Measurements from ENCODE around the gene TRAPPC12.
"Not testable (repeated sequence)": the region's sequence is repeated elsewhere in the genome, so short reads cannot be mapped to it uniquely, and the experiment has no call there.

TRAPPC12 gene

GRCh38 chr2:3379647-3380534, at the start of gene TRAPPC12:
Gene TRAPPC12 (plus strand): TSS chr2:3379694. CDS start chr2:3387624, 7,930 bp downstream.
- peak; percentile 90 for DNase-seq

- no peak for DNase-seq
Measured at GRCh38 chr2:3332133-3332532, 47.4 kb upstream of the TRAPPC12 start.

DNA sequence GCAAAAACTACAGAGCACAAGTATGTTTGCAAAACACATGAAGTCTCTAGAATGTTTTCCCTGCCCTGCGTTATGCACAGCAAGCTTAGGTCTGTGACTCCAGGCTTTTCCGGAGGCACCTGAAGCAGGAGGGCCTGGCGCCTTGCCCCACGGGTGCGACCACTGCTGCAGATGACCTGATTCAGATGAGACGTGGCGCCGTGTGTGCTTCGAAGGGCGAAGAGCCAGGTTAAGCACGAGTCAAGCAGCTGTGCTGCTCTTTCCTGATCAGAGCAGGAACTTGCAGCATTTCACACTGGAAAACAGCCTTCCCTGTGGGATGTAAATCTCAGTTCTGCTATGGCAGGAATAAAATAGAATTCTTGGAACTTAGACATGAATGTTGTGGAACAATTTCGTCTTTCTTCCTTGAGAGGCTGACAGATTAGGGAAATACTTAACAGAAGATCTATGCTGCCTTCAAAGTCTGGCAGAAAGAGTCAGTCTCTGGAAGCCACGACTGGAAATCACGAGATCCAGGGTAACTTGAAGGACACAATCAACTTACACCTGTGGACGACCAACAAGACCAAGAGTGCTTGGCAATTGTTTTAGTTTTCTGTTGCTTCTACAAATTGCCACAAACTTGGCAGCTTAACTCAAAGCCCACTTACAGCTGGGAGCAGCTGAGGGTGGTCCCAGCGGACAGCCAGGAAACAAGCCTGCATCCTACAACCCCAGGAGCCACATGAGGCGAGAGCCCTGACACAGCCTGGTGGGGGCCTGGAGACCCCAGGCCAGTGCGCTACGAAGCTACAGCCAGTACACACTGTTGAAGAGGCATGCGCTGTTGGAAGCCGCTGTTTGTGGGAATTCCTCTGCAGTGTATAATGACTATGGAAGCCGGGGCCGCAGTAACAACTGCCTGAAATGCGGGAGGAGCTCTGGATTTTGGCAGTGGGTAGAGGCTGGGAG, 44.8 kb upstream of the TRAPPC12 start:
- DNase-seq, result no peak

DNA sequence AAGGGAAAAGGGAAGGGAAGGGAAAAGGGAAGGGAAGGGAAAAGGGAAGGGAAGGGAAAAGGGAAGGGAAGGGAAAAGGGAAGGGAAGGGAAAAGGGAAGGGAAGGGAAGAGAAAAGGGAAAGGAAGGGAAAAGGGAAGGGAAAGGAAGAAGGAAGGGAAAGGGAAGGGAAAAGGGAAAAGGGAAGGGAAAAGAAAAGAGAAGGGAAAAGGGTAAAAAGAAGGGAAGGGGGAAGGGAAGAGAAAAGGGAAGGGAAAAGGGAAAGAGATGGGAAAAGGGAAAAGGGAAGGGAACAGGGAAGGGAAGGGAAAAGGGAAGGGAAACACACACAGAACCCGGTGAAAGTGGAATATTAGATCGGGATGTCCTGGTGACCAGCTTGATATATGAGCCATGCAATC, 42.6 kb upstream of the TRAPPC12 start:
- no peak for DNase-seq

DNA sequence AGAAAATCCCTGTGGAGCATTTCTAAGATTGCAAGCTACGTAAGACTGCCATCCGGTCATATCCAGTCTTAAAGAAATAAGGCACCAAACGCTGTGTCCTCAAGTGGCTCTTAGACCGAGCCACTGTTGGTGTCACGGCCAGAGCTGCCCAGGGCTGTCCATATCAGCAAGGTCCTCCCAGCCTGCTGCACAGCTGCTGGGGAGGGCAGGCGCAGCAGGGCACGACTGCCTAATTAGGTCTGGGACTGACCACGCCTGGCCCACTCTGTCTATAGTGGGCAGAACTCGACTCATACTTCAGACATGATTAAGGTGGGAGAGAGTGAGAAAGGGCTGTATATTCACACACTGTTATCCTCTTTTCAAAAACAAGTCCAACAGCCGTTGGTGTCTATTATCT, 41.2 kb upstream of the TRAPPC12 start:
- DNase-seq, result no peak

DNA sequence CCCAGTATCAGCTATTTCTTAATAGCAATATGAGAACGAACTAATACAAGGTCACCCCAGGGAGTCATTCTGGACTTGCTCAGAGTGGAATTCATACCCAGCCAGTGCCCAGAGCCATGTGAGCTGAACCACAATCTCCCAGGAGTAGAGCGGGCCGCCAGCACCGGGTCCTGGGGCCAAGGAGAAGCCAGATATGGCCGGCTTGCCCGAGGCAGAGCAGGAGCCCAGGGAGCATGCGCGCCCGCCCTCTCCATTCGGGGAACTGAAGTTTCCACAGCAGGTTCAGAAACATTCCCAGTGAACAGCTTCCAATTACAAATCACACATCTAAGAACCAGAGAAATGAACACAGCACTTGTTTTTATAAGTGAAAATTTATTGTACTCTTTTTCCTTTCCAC, 39.4 kb upstream of the TRAPPC12 start:
- no peak for DNase-seq

GRCh38 chr2:3341336-3341735, 38.2 kb upstream of the TRAPPC12 start:
- DNase-seq, result no peak

- no peak for DNase-seq
Measured at GRCh38 chr2:3342324-3342723, 37.2 kb upstream of the TRAPPC12 start.

DNA sequence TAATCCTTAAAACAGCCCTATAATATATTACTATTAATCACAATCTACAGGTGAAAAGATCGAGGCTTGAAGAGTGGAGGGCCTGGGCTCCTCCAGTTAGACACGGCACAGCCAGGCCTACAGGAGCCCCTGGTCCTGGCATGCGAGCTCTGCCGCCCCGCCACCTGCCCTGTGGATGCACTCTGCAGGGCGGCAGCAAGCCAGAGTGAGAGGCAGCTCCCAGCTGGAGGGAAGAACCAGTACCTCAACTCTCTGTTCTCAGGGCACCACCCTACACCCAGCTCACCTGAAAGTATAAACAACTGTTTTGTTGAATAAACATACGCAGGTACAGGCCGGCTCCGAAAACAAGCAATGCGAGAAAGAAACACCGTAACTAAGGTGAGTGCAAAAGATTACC, 36.5 kb upstream of the TRAPPC12 start:
- DNase-seq, result no peak

DNA sequence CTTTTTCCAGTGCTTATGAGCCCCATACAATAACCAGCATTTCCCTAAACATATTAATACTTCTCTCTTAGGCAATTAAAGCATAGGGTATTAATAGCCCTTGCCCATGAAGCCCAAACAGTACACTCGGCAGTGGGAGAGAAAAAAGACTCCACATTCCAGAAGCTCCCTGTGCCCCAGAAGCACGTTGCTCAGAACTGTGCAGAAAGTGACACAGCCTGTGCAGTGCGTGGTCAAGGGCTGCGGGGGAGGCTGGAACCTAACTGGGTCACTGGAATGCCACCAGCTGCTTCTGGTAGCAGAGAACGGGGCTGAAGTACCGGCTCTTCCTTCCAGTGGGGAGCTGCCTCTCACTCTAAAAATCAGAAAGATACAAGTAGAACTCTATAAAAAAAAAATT, 34.6 kb upstream of the TRAPPC12 start:
- no peak for DNase-seq

GRCh38 chr2:3345621-3346020, 33.9 kb upstream of the TRAPPC12 start:
- DNase-seq, result no peak

DNA sequence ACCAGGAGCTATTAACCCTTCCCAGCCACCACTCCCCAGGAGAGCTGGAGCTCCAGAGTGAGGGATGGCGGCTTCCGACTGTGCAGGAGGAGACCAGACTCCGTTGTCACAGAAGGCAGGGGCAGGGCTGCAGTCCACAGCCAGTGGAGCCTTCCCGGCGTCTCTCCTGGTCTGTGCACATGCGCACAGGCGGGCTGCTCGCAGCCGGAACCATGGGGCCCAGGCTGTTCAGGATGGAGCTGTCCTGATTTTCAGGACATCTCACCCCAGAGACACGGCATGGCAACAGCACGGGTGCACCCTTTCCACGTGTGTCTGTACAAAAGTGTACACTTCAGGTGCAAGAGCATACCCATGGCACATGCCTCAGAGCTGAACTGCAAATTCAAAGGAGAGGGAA, 30.7 kb upstream of the TRAPPC12 start:
- no peak for DNase-seq

- DNase-seq, result no peak
Measured at GRCh38 chr2:3349211-3349693, 30.2 kb upstream of the TRAPPC12 start.

- no peak for DNase-seq
Measured at GRCh38 chr2:3354986-3355385, 24.5 kb upstream of the TRAPPC12 start.

DNA sequence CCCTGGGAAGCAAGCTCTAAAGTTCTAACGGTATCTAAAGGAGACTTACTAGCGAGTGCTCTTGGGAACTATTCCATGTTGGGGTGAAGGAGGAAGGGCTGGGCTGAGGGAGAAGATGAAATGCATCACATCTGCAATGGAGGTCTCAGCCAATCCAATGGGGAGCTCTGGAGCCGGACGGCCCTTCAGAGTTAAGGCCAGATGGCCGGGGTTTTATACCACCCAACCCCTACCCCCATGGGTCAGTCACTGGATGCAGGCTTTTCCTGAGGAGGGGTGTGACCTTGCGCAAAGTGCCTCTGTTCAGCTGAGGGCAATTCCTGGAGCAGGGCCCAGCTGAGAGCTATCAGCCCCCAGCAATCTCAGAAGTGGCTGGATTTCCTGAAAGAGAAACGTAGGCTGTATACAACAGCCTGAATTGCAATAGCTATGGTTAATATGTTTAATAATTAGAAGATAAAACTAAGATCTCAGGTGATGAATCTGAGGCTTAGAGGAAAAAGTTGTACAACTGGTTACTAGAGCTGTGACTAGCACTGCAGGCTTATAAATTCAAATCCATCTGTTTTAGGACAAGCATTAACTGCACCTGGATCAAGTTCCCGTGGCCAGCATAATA, 23.4 kb upstream of the TRAPPC12 start:
- no peak for DNase-seq

GRCh38 chr2:3356799-3357198, 22.7 kb upstream of the TRAPPC12 start:
- DNase-seq, result no peak

DNA sequence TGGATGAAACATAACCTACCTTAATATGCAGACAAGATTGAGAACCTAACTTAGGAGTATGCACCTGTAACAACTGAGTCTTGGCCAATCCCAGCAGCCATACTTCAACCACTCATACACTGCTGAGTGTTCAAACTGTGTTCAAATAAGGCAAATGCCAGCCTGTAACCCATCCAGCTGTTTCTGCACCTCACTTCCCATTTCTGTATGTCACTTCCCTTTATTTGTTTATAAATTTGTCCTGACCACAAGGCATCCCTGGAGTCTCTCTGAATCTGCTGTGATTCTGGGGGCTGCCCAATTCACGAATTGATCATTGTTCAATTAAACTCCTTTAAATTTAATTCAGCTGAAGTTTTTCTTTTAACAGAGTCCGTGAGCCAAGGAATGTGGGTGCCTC, 22.0 kb upstream of the TRAPPC12 start:
- not testable (repeated sequence) for DNase-seq

DNA sequence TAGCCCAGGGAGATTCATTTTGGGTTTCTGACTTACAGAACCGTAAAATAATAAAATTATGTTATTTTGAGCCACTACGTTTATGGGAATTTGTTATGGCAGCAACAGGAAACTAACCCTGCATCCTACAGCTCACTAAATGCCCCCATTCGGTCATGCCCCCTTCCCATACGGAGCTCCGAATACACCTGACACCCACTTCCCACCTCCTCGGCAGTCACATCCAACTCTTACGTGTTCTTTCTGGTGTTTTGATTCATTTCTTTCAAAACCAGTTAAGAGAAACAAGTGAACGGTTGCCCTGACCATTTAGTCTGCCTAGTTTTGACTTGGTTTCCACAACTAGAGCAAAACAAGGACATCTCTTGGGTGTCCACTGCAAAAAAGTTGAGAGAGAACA, 21.6 kb upstream of the TRAPPC12 start:
- no peak for DNase-seq

DNA sequence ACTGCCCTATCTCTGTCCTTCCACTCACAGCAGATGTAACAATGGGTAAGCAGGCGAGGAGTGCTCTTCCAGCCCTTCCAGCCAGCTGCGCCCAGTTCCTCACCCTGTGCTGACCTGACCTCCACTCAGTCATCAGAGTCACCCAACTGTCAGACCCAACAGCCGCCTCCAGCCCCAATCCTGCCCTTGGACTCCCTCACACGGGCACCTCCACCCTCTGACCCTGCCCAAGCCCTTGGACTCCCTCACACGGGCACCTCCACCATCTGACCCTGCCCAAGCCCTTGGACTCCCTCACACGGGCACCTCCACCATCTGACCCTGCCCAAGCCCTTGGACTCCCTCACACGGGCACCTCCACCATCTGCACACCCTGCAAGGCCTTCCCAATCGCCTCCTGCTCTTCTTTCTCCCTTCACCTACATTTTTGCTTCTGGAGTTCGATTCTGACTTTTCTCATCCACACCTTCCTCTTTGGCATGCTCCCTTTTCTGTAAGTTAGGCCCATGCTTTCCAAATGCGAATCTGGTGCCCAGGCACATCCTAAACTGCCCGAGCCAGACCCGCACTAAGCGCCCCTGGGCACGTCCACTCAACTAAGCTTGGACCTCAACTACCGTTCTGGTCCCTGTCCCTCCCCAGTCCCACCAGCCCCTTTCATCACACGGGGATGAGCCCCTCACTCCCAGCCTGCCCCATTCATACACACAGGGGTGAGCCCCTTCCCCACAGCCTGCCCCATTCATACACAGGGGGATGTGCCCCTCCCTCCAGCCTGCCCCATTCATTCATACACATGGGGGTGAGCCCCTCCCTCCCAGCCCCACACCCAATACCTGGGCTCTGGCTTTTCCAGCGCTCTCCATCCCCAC, 17.7 kb upstream of the TRAPPC12 start:
- DNase-seq, result no peak

DNA sequence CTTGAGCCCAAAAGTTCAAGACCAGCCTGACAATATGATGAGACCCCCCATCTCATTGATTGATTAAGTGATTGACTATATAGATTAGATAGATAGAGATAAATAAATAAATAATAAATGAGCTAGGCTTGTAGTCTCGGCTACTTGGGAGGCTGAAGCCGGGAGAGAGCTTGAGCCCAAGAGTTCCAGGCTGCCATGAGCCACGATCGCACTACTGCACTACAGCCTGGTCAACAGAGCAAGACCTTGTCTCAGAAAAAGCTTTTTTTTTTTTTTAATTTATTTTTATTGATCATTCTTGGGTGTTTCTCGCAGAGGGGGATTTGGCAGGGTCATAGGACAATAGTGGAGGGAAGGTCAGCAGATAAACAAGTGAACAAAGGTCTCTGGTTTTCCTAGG, 14.3 kb upstream of the TRAPPC12 start:
- DNase-seq, result no peak

DNA sequence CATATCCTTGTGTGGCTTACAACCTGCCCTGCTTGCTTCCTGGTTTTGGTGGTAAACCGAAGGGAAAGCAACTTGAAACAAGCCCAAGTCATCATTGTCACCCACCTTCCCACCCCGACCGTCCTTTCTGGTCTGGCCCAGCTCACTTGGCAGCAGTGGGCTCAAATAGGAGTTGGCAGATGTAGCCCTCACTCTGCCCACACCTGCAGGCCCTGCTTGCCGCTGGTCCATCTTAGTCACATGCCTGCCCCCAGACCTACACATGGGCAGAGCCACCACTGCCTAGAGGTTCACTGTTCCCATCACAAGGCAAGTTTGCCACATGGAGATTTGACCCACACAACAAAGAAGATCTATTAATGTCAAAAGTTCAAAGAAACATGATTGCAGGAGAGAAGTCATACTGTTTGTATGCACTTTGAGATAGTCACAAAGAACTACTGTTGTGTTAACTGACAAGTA, 11.2 kb upstream of the TRAPPC12 start:
- DNase-seq, result no peak

Measured in stimulated activated naive CD4-positive, alpha-beta T cell treated with Interleukin-2 at 50 U/mL for 16 hours (primary cell).